Measurements from ENCODE around the gene HLA-DOA.

The HLA-DOA gene

DNA sequence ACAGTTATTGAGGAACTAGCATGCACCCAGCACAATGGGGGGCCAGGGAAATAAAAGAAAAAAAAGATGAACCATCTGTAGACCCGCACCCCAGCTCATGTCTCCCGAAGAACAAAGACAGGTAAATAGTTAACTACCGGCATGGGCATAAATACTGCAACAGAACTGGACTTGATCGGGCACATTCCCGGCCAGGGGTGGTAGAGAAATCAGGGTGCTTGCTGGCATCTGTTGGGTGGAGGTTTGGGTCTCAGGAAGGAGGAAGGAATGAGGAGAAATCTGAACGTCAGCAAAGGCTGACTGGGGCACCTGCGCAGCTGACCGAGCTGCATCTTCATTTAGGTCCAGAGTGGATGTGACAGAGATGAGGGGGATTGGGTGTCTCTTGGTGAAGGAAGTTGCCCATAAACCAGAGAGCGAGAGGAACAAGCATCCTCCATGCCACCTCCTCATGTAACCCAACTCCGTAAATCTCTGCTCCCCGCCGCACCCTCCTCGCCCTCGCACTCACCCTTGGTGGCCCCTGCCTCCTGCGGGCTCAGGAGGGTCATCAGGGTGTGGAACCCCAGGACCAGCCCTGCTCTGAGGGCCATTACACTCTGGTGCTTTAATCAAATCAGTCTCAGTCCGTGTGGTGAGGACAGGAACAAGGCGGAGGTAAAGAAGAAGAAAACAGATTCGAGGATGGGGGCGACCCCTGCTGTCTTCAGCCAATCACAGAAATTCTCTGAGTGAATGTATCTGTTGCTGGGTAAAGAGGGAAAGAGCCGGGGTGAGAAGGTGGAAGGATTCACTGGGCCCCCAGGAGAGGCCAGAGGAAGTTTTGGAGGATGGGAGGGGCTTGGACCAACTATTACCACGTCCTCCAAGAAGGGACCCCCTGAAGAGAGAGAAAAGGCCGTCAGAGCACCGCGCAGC, at the start of gene HLA-DOA:
Gene HLA-DOA, minus strand, starts transcription at position 648 of the 918 bp plus-strand sequence.
- DNase-seq = peak; percentile 69 to 73

- no peak for DNase-seq
Observed at GRCh38 chr6:33057222-33058150, 48.1 kb upstream of the HLA-DOA start.

DNA sequence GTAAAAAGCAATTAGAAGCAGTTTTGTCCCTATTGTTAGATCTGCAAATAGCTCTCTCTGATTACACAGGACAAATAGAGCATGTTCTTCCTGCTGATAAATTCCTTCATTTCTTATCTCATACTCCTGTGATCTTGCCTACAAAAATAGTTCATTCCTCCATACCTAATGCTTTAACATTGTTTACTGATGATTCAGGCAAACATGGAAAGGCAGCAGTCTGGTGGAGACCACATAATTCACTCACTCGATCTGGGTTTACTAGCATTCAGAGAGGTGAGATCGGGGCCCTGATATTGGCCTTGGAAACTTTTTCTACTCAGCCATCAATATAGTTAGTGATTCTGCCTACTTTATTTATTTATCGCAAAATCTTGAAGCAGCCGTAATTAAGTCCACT, 43.8 kb upstream of the HLA-DOA start:
- no peak for DNase-seq

GRCh38 chr6:33052627-33053026, 43.2 kb upstream of the HLA-DOA start:
- no peak for DNase-seq

GRCh38 chr6:33050014-33050810, 40.8 kb upstream of the HLA-DOA start:
- no peak for DNase-seq

GRCh38 chr6:33049323-33050013, 40.1 kb upstream of the HLA-DOA start:
- no peak for DNase-seq

DNA sequence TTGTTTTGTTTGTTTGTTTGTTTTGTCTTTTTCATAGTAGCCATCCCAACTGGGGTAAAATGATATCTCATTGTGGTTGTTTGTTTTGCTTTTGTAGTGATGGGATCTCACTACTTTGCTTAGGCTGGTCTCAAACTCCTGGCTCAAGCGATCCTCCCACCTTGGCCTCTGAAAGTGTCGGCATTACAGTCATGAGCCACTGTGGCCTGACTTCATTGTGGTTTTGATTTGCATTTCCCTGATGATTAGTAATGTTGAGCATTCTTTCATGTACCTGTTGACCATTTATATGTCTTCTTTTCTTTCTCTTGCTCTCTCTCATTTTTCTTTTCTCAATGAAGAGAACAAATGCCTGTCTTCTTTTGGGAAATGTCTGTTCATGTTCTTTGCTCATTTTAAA, 30.8 kb upstream of the HLA-DOA start:
- no peak for DNase-seq

- DNase-seq = no peak
Observed at GRCh38 chr6:33036535-33036934, 27.1 kb upstream of the HLA-DOA start.

GRCh38 chr6:33034554-33034953, 25.2 kb upstream of the HLA-DOA start:
- DNase-seq = no peak

DNA sequence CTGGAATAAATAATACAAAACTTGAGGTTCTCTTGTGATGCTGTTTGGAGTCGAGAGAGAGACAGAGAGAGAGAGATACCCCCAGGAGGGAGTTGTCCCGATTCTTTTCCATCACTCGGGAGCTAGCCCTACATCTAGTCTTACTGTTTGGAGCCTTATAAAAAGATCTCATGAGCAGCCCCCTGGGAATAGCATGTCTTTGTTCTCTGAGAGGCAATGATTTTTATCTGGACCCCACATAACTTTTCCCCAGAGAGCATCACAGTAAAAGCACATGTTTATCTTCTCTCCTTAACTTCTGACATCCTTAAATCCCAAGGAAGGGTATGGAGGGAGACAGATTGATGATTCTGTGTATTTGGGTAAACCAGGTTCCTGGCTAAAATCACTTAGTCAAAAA, 20.9 kb upstream of the HLA-DOA start:
- DNase-seq = no peak

- DNase-seq = peak; percentile 57 to 82
Observed at GRCh38 chr6:33029328-33030184, 20.2 kb upstream of the HLA-DOA start.

DNA sequence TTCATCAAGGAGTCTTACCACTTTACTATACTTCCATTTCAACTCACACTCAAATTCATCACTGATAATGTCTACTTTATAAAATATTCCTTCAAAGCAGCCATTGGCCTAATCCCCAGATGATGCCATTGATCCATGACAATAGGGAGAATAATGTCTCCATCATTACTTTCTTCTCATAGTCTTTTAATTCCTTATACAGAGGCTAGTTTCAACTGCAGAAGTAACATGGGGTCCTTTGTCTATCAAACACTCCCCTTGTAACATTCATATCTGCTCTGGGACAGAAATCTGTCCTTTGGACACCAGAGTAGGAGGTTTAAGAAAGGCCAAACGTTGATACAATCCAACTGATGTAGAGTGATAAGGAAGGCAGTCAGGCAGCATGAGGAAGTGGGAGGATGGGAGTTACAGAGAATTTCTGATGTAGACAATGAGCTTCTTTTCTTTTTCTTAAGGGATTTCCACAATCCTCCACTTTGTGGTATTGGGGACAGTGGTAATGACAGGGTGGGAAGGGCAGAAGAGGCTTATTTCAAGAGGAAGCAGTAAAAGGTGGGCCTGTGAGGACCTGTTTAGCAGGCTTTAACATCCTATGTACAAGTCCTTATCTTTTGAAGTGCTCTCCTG, 18.9 kb upstream of the HLA-DOA start:
- DNase-seq = no peak

DNA sequence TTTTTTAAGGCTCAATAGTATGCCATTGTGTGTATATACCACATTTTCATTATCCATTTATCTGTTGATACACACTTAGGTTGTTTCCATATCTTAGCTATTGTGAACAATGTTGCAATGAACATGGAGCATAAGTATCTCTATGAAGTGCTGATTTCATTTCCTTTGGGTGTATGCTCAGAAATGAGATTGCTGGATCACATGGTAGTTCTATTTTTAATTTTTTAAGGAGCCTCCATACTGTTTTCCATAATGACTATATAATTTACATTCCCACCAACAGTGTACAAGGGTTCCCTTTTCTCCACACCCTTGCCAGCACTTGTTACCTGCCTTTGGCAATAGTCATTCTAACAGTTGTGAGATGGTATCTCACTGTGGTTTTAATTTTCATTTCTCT, 15.1 kb upstream of the HLA-DOA start:
- DNase-seq = no peak

- DNase-seq = no peak
Observed at GRCh38 chr6:33023536-33023935, 14.1 kb upstream of the HLA-DOA start.

- DNase-seq = no peak
Observed at GRCh38 chr6:33021917-33022316, 12.5 kb upstream of the HLA-DOA start.

DNA sequence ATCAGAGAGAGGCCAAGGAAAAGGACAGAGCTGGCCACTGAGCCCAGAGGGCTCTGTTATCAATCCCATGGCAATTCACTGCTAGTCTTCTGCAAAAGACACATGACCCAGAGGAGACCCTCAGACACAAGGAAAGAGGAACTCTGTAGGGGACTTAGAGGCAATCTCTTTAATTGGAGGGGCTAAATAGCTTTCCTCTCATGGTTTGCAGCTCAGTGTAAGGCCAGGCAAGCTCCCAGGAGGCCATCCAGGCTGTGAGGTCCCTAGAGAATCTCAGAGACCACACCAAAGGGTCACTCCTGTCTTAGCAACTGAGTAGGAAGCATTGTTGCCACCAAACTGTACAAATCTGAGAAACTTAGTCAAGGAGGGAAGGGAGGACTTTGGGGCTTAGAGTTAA, 10.0 kb upstream of the HLA-DOA start:
- no peak for DNase-seq

DNA sequence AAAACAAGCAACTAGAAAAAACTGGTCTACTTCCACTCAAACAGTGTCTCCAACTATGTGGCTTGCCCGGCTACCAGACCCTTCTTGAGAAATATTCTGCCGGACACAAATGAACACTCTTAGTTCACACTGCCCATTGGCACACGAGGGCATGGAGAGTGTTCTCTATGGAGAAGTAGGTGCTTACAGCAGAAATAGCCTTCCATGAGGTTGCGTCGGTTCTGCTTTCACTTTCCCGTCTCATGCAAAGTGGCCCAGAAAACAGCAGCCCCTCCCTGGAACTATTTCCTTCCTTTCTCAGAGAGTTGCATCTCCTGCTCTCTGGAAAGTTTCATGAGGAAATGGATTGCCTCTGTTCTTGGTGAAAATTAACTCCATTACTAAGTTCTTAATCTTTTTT, 9.5 kb upstream of the HLA-DOA start:
- peak; percentile 45 to 85 for DNase-seq

GRCh38 chr6:33018418-33018817, 9.0 kb upstream of the HLA-DOA start:
- no peak for DNase-seq

- DNase-seq = no peak
Observed at GRCh38 chr6:33017694-33018353, 8.4 kb upstream of the HLA-DOA start.

GRCh38 chr6:33017018-33017417, 7.6 kb upstream of the HLA-DOA start:
- DNase-seq = no peak
